Prostate gland (tissue), 2 donors: ENCODE results near the gene MS4A5.

Source experiments
- CTCF ChIP-seq, 4 experiments: fragments of 200-600 bp in 2 of 4; fragments of 450-650 bp in 2 of 4; sonication (generic) in 2 of 4; IDR thresholded peaks; 1 replicate in 3 of 4; 2 replicates in 1 of 4; pipeline ENCODE4 v1.5.1; 2016 to 2019; ENCODE audit warnings: antibody characterized with exemption in 4 of 4, mild to moderate bottlenecking in 2 of 4, moderate library complexity in 2 of 4
- POLR2A ChIP-seq: fragments of 450-650 bp; IDR thresholded peaks from one replicate; pipeline ENCODE4 v1.6.1; 2016; ENCODE audit warnings: antibody characterized with exemption, mild to moderate bottlenecking
- POLR2AphosphoS5 ChIP-seq: sonication (generic); formaldehyde crosslinking; IDR thresholded peaks from one replicate; pipeline ENCODE4 v1.6.1; 2017; ENCODE audit warnings: antibody characterized with exemption

GRCh38 chr11:60389279-60389910, 40.0 kb upstream of the MS4A5 start:
- no peak for TF ChIP-seq CTCF (IDR thresholded peaks at IDR 0.05)
- TF ChIP-seq POLR2A, result no peak
- no peak for TF ChIP-seq POLR2AphosphoS5
